ENCODE measurements around the gene ETDA. TPM values are rescaled to one million over a fixed set of nuclear protein-coding genes. Genes with fewer than 3 reads are reported as not detected.
"Not testable (repeated sequence)": the region's sequence is repeated elsewhere in the genome, so short reads cannot be mapped to it uniquely, and the experiment has no call there.

Gene ETDA
- total RNA-seq (2021) (not detected in 2 replicates), Bru-seq, nascent RNA (not detected), BruChase-seq, experiment 1, labeled RNA remaining after a 2-hour chase (not detected), BruChase-seq, experiment 2, labeled RNA remaining after a 6-hour chase (not detected)
- long read RNA-seq, result 0 reads

DNA sequence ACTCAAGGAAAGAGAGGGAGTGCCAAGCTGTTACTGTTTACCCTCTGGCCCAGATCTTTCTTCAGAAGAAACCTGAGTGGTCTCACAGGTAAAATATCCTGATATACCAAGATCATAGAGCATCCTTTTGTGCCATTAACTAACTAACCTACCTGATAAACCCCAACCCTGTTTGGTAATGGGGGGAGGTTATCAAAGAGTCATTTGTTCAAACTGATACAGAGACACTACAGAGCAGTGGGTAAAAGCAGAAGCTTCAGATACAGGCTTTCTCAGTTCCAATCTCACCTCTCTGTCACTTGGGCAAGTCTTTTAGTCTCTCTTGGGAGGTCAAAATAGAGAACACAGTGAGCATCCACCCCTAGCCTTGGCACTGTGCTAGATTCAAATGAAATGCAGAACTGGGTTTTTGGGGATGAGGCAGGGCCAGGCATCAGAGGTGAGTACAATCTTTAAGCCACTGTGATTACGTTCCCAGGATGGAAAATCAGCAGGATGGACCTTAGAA, at the start of gene ETDA:
Gene ETDA, plus strand, starts transcription at position 51 of the 508 bp plus-strand sequence. CDS start 1,216 bp downstream, outside the sequence.
- H3K27ac ChIP-seq (ENCODE audit: low read depth, low read length, poor library complexity, severe bottlenecking); DNase-seq (ENCODE audit: low spot score); CTCF ChIA-PET; intact Hi-C loops (cut with micrococcal nuclease; ENCODE audit: unreplicated experiment); H3K4me1 ChIP-seq (ENCODE audit: insufficient read depth, low read length, poor library complexity, severe bottlenecking); H3K27me3 ChIP-seq (replicated peaks; ENCODE audit: insufficient read depth, low read depth, low read length, poor library complexity); POLR2A ChIA-PET (ENCODE audit: low non-redundant PET); H3K4me3 ChIP-seq (ENCODE audit: low read depth, low read length, poor library complexity, severe bottlenecking); H3K36me3 ChIP-seq (ENCODE audit: insufficient read depth, low read length, poor library complexity, severe bottlenecking); BruUV-seq (replicated peaks); H3K9me3 ChIP-seq (ENCODE audit: low read depth, low read length, poor library complexity, severe bottlenecking): not testable (repeated sequence)

DNA sequence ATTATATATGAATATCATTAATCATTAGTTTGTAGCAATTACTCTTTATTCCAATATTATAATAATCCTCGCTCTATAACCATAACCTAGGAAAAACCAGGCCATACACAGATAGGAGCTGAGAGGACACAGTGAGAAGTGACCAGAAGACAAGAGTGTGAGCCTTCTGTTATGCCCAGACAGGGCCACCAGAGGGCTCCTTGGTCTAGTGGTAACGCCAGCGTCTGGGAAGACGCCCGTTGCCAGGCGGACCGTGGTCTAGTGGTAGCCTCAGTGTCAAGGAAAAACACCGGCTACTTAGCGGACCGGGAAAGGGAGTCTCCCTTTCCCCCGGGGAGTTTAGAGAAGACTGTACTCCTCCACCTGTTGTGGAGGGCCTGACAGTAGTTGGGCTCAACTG, 45.4 kb upstream of the ETDA start:
- POLR2A ChIA-PET (ENCODE audit: low non-redundant PET); CTCF ChIA-PET; H3K27ac ChIP-seq (ENCODE audit: low read depth, low read length, poor library complexity, severe bottlenecking); H3K36me3 ChIP-seq (ENCODE audit: insufficient read depth, low read length, poor library complexity, severe bottlenecking); H3K9me3 ChIP-seq (ENCODE audit: low read depth, low read length, poor library complexity, severe bottlenecking); H3K27me3 ChIP-seq (replicated peaks; ENCODE audit: insufficient read depth, low read depth, low read length, poor library complexity); BruUV-seq (replicated peaks); intact Hi-C loops (cut with micrococcal nuclease; ENCODE audit: unreplicated experiment); H3K4me3 ChIP-seq (ENCODE audit: low read depth, low read length, poor library complexity, severe bottlenecking); H3K4me1 ChIP-seq (ENCODE audit: insufficient read depth, low read length, poor library complexity, severe bottlenecking): not testable (repeated sequence)
- DNase-seq (ENCODE audit: low spot score), result peak; percentile 4
- TF ChIP-seq, protein P1, sequence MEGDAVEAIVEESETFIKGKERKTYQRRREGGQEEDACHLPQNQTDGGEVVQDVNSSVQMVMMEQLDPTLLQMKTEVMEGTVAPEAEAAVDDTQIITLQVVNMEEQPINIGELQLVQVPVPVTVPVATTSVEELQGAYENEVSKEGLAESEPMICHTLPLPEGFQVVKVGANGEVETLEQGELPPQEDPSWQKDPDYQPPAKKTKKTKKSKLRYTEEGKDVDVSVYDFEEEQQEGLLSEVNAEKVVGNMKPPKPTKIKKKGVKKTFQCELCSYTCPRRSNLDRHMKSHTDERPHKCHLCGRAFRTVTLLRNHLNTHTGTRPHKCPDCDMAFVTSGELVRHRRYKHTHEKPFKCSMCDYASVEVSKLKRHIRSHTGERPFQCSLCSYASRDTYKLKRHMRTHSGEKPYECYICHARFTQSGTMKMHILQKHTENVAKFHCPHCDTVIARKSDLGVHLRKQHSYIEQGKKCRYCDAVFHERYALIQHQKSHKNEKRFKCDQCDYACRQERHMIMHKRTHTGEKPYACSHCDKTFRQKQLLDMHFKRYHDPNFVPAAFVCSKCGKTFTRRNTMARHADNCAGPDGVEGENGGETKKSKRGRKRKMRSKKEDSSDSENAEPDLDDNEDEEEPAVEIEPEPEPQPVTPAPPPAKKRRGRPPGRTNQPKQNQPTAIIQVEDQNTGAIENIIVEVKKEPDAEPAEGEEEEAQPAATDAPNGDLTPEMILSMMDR (conservative IDR thresholded peaks at IDR 0.05; ENCODE audit: low read depth, low read length), result peak; percentile 43; the same call in 1 of the 2 replicates

GRCh38 chrX:135213200-135213844, 38.5 kb upstream of the ETDA start:
- no peak overlapping the region for H3K4me3 ChIP-seq (ENCODE audit: low read depth, low read length, poor library complexity, severe bottlenecking)
- H3K27me3 ChIP-seq (replicated peaks; ENCODE audit: insufficient read depth, low read depth, low read length, poor library complexity), result peaks cover 5% of the 10 kb centered on the region
- no peaks in the 10 kb centered on the region for H3K9me3 ChIP-seq (ENCODE audit: low read depth, low read length, poor library complexity, severe bottlenecking)
- no TSS peak for BruUV-seq (replicated peaks)
- intact Hi-C loops (cut with micrococcal nuclease; ENCODE audit: unreplicated experiment), result no loop called here
- POLR2A ChIA-PET (ENCODE audit: low non-redundant PET), result no interaction called here
- H3K36me3 ChIP-seq (ENCODE audit: insufficient read depth, low read length, poor library complexity, severe bottlenecking), result no peaks in the 10 kb centered on the region
- CTCF ChIA-PET, result no interaction called here
- DNase-seq (ENCODE audit: low spot score), result no peak
- H3K27ac ChIP-seq (ENCODE audit: low read depth, low read length, poor library complexity, severe bottlenecking), result no peak overlapping the region
- H3K4me1 ChIP-seq (ENCODE audit: insufficient read depth, low read length, poor library complexity, severe bottlenecking), result no peaks in the 10 kb centered on the region
- no peak for TF ChIP-seq EZH2 (IDR thresholded peaks at IDR 0.05; ENCODE audit: borderline replicate concordance, low read depth, low read length, poor library complexity, severe bottlenecking)
- TF ChIP-seq, protein P1 (conservative IDR thresholded peaks at IDR 0.05; ENCODE audit: low read depth, low read length), result no peak

GRCh38 chrX:135245989-135246388, 5.9 kb upstream of the ETDA start:
- H3K36me3 ChIP-seq (ENCODE audit: insufficient read depth, low read length, poor library complexity, severe bottlenecking); H3K27ac ChIP-seq (ENCODE audit: low read depth, low read length, poor library complexity, severe bottlenecking); BruUV-seq (replicated peaks); H3K27me3 ChIP-seq (replicated peaks; ENCODE audit: insufficient read depth, low read depth, low read length, poor library complexity); DNase-seq (ENCODE audit: low spot score); CTCF ChIA-PET; intact Hi-C loops (cut with micrococcal nuclease; ENCODE audit: unreplicated experiment); H3K4me3 ChIP-seq (ENCODE audit: low read depth, low read length, poor library complexity, severe bottlenecking); POLR2A ChIA-PET (ENCODE audit: low non-redundant PET); H3K9me3 ChIP-seq (ENCODE audit: low read depth, low read length, poor library complexity, severe bottlenecking); H3K4me1 ChIP-seq (ENCODE audit: insufficient read depth, low read length, poor library complexity, severe bottlenecking): not testable (repeated sequence)

- POLR2A ChIA-PET (ENCODE audit: low non-redundant PET); H3K27me3 ChIP-seq (replicated peaks; ENCODE audit: insufficient read depth, low read depth, low read length, poor library complexity); H3K9me3 ChIP-seq (ENCODE audit: low read depth, low read length, poor library complexity, severe bottlenecking); intact Hi-C loops (cut with micrococcal nuclease; ENCODE audit: unreplicated experiment); H3K27ac ChIP-seq (ENCODE audit: low read depth, low read length, poor library complexity, severe bottlenecking); H3K4me3 ChIP-seq (ENCODE audit: low read depth, low read length, poor library complexity, severe bottlenecking); DNase-seq (ENCODE audit: low spot score); CTCF ChIA-PET; H3K36me3 ChIP-seq (ENCODE audit: insufficient read depth, low read length, poor library complexity, severe bottlenecking); BruUV-seq (replicated peaks); H3K4me1 ChIP-seq (ENCODE audit: insufficient read depth, low read length, poor library complexity, severe bottlenecking): not testable (repeated sequence)
Observed at GRCh38 chrX:135256087-135256684, 4.3 kb downstream of the ETDA start.

Data from A673 (cell line).